HG03095 (cell line): ENCODE data around the gene ENKUR.

ENCODE experiments used
- ATAC-seq: cut with Tn5 transposase; IDR thresholded peaks from one replicate; pipeline ENCODE4 v1.9.1; 2021; ENCODE audit warnings: moderate library complexity; ENCODE audit not compliant: unreplicated experiment

ENKUR gene

GRCh38 chr10:25015828-25016375, at the start of gene ENKUR:
TSS of gene ENKUR (minus strand) at chr10:25016158. CDS start at chr10:25015936, 222 bp downstream.
- ATAC-seq = peak; percentile 58

- ATAC-seq = no peak
Observed at GRCh38 chr10:25064401-25064800, 48.4 kb upstream of the ENKUR start.

GRCh38 chr10:25063644-25064043, 47.7 kb upstream of the ENKUR start:
- ATAC-seq = no peak

GRCh38 chr10:25063157-25063556, 47.2 kb upstream of the ENKUR start:
- no peak for ATAC-seq

GRCh38 chr10:25061711-25062449, 45.9 kb upstream of the ENKUR start:
- no peak for ATAC-seq

GRCh38 chr10:25061125-25061524, 45.2 kb upstream of the ENKUR start:
- no peak for ATAC-seq

GRCh38 chr10:25059990-25060389, 44.0 kb upstream of the ENKUR start:
- no peak for ATAC-seq

GRCh38 chr10:25057886-25058285, 41.9 kb upstream of the ENKUR start:
- ATAC-seq = no peak

- ATAC-seq = no peak
Observed at GRCh38 chr10:25056726-25057125, 40.8 kb upstream of the ENKUR start.

GRCh38 chr10:25052012-25052411, 36.1 kb upstream of the ENKUR start:
- ATAC-seq = no peak

GRCh38 chr10:25050402-25050801, 34.4 kb upstream of the ENKUR start:
- no peak for ATAC-seq

- ATAC-seq = no peak
Observed at GRCh38 chr10:25049966-25050365, 34.0 kb upstream of the ENKUR start.

- no peak for ATAC-seq
Observed at GRCh38 chr10:25048450-25048849, 32.5 kb upstream of the ENKUR start.

- ATAC-seq = no peak
Observed at GRCh38 chr10:25047591-25048301, 31.8 kb upstream of the ENKUR start.

GRCh38 chr10:25047088-25047487, 31.1 kb upstream of the ENKUR start:
- no peak for ATAC-seq

- no peak for ATAC-seq
Observed at GRCh38 chr10:25046641-25047040, 30.7 kb upstream of the ENKUR start.

GRCh38 chr10:25039531-25039930, 23.6 kb upstream of the ENKUR start:
- no peak for ATAC-seq

GRCh38 chr10:25038325-25038724, 22.4 kb upstream of the ENKUR start:
- no peak for ATAC-seq

GRCh38 chr10:25036381-25036780, 20.4 kb upstream of the ENKUR start:
- ATAC-seq = no peak

GRCh38 chr10:25029519-25029918, 13.6 kb upstream of the ENKUR start:
- no peak for ATAC-seq

- ATAC-seq = no peak
Observed at GRCh38 chr10:25028711-25029110, 12.8 kb upstream of the ENKUR start.

GRCh38 chr10:25026463-25026862, 10.5 kb upstream of the ENKUR start:
- no peak for ATAC-seq
